BLaER1 treated with 17β-estradiol and CSF1 and Interleukin-3, amounts not matched to agents 10 nM and 100 nM (cell line): ENCODE data around the gene SREK1.
"Not testable (repeated sequence)": the region's sequence is repeated elsewhere in the genome, so short reads cannot be mapped to it uniquely, and the experiment has no call there.

ENCODE experiments used
- H3K27ac ChIP-seq, 11 experiments: shearing (Covaris generic); formaldehyde crosslinking; 2 replicates each; pipeline ENCODE4 v1.8.1; 2022
- H3K27me3 ChIP-seq, 11 experiments: shearing (Covaris generic); formaldehyde crosslinking; 2 replicates each; pipeline ENCODE4 v1.8.1; 2022
- H3K36me3 ChIP-seq, 11 experiments: shearing (Covaris generic); formaldehyde crosslinking; 2 replicates each; pipeline ENCODE4 v1.8.1; 2022
- H3K4me1 ChIP-seq, 10 experiments: shearing (Covaris generic); formaldehyde crosslinking; 2 replicates each; pipeline ENCODE4 v1.8.1; 2022
- H3K4me2 ChIP-seq, 11 experiments: shearing (Covaris generic); formaldehyde crosslinking; 2 replicates each; pipeline ENCODE4 v1.8.1; 2022
- H3K4me3 ChIP-seq, 10 experiments: shearing (Covaris generic); formaldehyde crosslinking; 2 replicates each; pipeline ENCODE4 v1.8.1; 2022
- H3K9ac ChIP-seq, 11 experiments: shearing (Covaris generic); formaldehyde crosslinking; 2 replicates each; pipeline ENCODE4 v1.8.1; 2022
- H3K9me3 ChIP-seq, 11 experiments: shearing (Covaris generic); formaldehyde crosslinking; replicated peaks in 1 of 11; 2 replicates each; pipeline ENCODE4 v1.8.1; 2022
- H4K20me1 ChIP-seq, 11 experiments: shearing (Covaris generic); formaldehyde crosslinking; 2 replicates each; pipeline ENCODE4 v1.8.1; 2022
- Cebpa-rat ChIP-seq, 11 experiments: shearing (Covaris generic); IDR thresholded peaks; 2 replicates each; pipeline ENCODE4 v1.8.1; 2022

The SREK1 gene

GRCh38 chr5:66136053-66136452 lies 8.0 kb upstream of the SREK1 start:
- no peak overlapping the region for H3K27ac ChIP-seq
- TF ChIP-seq Cebpa-rat (IDR thresholded peaks at IDR 0.05): no peak
- H3K4me1 ChIP-seq: peaks cover 0 to 12% (median 0%) of the 10 kb centered on the region in 10 experiments; a peak in 5 of 20 replicates
- no peak overlapping the region for H3K9ac ChIP-seq
- H3K4me2 ChIP-seq: no peak overlapping the region
- no peak overlapping the region for H3K4me3 ChIP-seq
- no peaks in the 10 kb centered on the region for H4K20me1 ChIP-seq
- H3K36me3 ChIP-seq: no peaks in the 10 kb centered on the region
- peaks cover 0 to 5% (median 0%) of the 10 kb centered on the region in 11 experiments; a peak in 2 of 22 replicates for H3K9me3 ChIP-seq
- no peaks in the 10 kb centered on the region for H3K27me3 ChIP-seq

DNA sequence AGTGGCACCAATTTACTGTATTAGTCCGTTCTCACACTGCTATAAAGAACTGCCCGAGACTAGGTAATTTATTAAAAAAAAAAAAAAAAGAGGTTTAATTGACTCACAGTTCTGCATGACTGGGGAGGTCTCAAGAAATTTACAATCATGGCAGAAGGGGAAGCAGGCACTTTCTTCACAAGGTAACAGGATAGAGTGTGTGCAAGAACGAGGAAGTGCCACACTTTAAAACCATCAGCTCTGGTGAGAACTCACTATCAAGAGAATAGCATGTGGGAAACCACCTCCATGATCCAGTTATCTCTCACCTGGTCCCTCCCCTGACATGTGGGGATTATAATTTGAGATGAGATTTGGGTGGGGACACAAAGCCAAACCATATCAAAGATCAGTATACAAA lies 7.2 kb upstream of the SREK1 start:
- H3K9me3 ChIP-seq, H3K9ac ChIP-seq, H3K4me2 ChIP-seq, H3K27ac ChIP-seq, H3K27me3 ChIP-seq, H3K36me3 ChIP-seq, H4K20me1 ChIP-seq, H3K4me3 ChIP-seq: not testable (repeated sequence)
- peaks cover 0 to 12% (median 0%) of the 10 kb centered on the region in 10 experiments; a peak in 5 of 20 replicates for H3K4me1 ChIP-seq

GRCh38 chr5:66138637-66139317 lies 5.3 kb upstream of the SREK1 start:
- Histone ChIP-seq H3K4me3 (no peak overlapping the region), H4K20me1 (no peaks in the 10 kb centered on the region), H3K9me3 (peaks cover 0 to 5% (median 0%) of the 10 kb centered on the region in 11 experiments; a peak in 1 of 22 replicates), H3K9ac (no peak overlapping the region), H3K4me2 (peak overlapping the region in 2 of 11 experiments; percentile 50 to 62; a peak in 4 of 22 replicates), H3K27me3 (no peaks in the 10 kb centered on the region), H3K36me3 (no peaks in the 10 kb centered on the region), H3K4me1 (peaks cover 5 to 22% (median 7%) of the 10 kb centered on the region in 10 experiments; a peak in 19 of 20 replicates), H3K27ac (no peak overlapping the region)
- TF ChIP-seq Cebpa-rat (IDR thresholded peaks at IDR 0.05): no peak

DNA sequence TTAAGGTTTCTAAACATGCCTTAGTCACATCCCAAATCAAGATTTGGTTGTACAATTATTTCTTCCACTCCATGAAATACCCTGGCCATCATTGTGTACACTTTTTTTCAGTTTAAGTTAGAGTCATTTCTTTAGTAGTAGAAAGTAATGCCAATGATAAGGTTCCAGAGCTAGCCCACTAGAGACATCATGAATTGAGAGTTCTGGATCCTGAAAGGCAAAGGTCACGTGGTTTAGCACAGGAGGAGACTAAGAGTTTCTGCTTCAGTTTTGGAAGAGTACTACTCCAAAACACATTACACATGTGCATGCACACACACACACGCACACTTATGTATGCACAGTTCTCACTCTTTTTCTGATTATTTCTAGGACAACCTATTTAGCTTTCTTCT lies 4.8 kb upstream of the SREK1 start:
- Histone ChIP-seq H3K4me1 (peaks cover 5 to 22% (median 7%) of the 10 kb centered on the region in 10 experiments; a peak in 19 of 20 replicates), H3K4me3 (no peak overlapping the region), H3K27ac (no peak overlapping the region), H3K27me3 (no peaks in the 10 kb centered on the region), H3K4me2 (peak overlapping the region in 2 of 11 experiments; percentile 50 to 62; a peak in 2 of 22 replicates), H3K9me3 (peaks cover 0 to 5% (median 0%) of the 10 kb centered on the region in 11 experiments; a peak in 1 of 22 replicates), H3K36me3 (no peaks in the 10 kb centered on the region), H4K20me1 (no peaks in the 10 kb centered on the region), H3K9ac (no peak overlapping the region)
- TF ChIP-seq Cebpa-rat (IDR thresholded peaks at IDR 0.05): no peak

- H3K9me3 ChIP-seq: no peaks in the 10 kb centered on the region
- no peak overlapping the region for H3K27ac ChIP-seq
- peaks cover 20 to 39% (median 26%) of the 10 kb centered on the region in 10 experiments for H3K4me1 ChIP-seq
- H3K36me3 ChIP-seq: peaks cover 0 to 12% (median 0%) of the 10 kb centered on the region in 11 experiments; a peak in 2 of 22 replicates
- H3K4me2 ChIP-seq: 0 out of 22 replicates have a peak overlapping the region, but pooled peaks of 1 of the 11 experiments have one; percentile 89
- peaks cover 0 to 24% (median 16%) of the 10 kb centered on the region in 11 experiments; a peak in 14 of 22 replicates for H4K20me1 ChIP-seq
- no peak overlapping the region for H3K4me3 ChIP-seq
- no peak for TF ChIP-seq Cebpa-rat (IDR thresholded peaks at IDR 0.05)
- H3K27me3 ChIP-seq: no peaks in the 10 kb centered on the region
- no peak overlapping the region for H3K9ac ChIP-seq
These were observed 1.7 kb upstream of the SREK1 start for GRCh38 chr5:66142417-66142816.

- Histone ChIP-seq H3K9ac (peak overlapping the region; percentile 94 to 99 (median 96)), H3K4me2 (peak overlapping the region; percentile 61 to 94 (median 84)), H3K4me1 (peaks cover 20 to 47% (median 31%) of the 10 kb centered on the region in 10 experiments), H3K4me3 (peak overlapping the region; percentile 68 to 82 (median 81)), H3K36me3 (peaks cover 1 to 24% (median 7%) of the 10 kb centered on the region in 11 experiments; a peak in 17 of 22 replicates), H3K27ac (peak overlapping the region; percentile 95 to 99 (median 98)), H3K27me3 (no peaks in the 10 kb centered on the region), H3K9me3 (peaks cover 0 to 6% (median 2%) of the 10 kb centered on the region in 11 experiments; a peak in 12 of 22 replicates), H4K20me1 (peaks cover 0 to 35% (median 27%) of the 10 kb centered on the region in 11 experiments; a peak in 15 of 22 replicates)
- TF ChIP-seq Cebpa-rat (IDR thresholded peaks at IDR 0.05): no peak
These were observed 527 bp upstream of the SREK1 start for GRCh38 chr5:66143473-66144073.

DNA sequence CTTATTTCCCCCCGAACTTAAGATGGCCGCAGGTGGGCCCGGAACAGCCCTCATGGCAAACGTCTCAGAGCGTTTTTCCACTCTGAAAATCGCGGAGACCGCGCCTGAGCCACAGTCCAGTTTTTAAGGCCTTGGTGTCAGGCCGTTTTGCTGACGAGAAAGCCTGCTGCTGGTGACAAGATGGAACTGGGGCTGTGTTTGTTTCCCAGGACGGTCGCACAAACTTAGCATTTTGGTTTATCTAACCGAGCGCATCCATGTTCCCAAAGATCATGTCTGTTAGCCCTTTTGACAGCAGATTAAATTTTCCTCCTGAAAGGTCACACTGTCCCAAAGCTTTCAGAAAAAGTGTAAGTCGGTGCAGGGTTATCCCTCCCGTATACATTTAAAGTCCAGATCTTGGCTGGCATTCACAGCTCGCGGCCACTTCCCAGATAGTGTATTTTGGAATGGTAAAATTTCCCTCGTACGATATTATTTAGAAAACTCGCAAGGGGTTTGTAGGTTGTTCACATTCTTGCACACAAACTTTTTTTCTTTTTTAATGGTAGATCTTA lies 812 bp downstream of the SREK1 start:
- Histone ChIP-seq H3K27ac (peak overlapping the region; percentile 95 to 99 (median 98)), H3K9ac (peak overlapping the region; percentile 94 to 99 (median 96)), H4K20me1 (peaks cover 2 to 45% (median 41%) of the 10 kb centered on the region in 11 experiments; a peak in 15 of 22 replicates), H3K4me1 (peaks cover 20 to 40% (median 31%) of the 10 kb centered on the region in 10 experiments), H3K4me2 (peak overlapping the region; percentile 48 to 92 (median 85)), H3K9me3 (peaks cover 0 to 20% (median 16%) of the 10 kb centered on the region in 11 experiments; a peak in 19 of 22 replicates), H3K4me3 (peak overlapping the region; percentile 68 to 82 (median 81)), H3K27me3 (no peaks in the 10 kb centered on the region), H3K36me3 (peaks cover 10 to 37% (median 20%) of the 10 kb centered on the region in 11 experiments; a peak in 21 of 22 replicates)
- no peak for TF ChIP-seq Cebpa-rat (IDR thresholded peaks at IDR 0.05)

DNA sequence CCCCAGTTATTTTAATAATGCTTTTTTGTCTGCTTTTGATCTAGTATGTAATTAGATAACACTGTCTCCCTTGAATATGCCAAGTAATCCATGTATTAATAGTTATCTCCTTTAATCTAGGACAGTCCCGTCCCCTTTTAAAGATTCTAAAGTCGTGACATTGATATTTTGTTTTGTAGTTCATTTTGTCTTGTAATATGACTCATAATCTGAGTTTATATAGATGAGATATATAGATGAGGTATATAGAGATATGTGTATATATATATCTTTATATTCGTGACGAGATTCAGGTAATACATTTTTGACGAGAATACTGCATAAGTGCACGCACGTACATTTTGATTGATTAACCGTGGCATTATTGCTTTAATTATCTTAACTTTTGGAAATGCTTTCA lies 1.6 kb downstream of the SREK1 start:
- no peaks in the 10 kb centered on the region for H3K27me3 ChIP-seq
- no peak for TF ChIP-seq Cebpa-rat (IDR thresholded peaks at IDR 0.05)

More for the DNA sequence above, 1.6 kb downstream of the SREK1 start:
- H3K4me3 ChIP-seq: peak overlapping the region; percentile 68 to 82 (median 81)
- H4K20me1 ChIP-seq: peaks cover 5 to 53% (median 49%) of the 10 kb centered on the region in 11 experiments; a peak in 16 of 22 replicates
- H3K4me1 ChIP-seq: peaks cover 20 to 40% (median 31%) of the 10 kb centered on the region in 10 experiments
- peak overlapping the region in 10 of 11 experiments; percentile 95 to 99 (median 98); a peak in 19 of 22 replicates for H3K27ac ChIP-seq
- peak overlapping the region; percentile 94 to 99 (median 96); a peak in 20 of 22 replicates for H3K9ac ChIP-seq
- peak overlapping the region; percentile 62 to 92 (median 85) for H3K4me2 ChIP-seq
- H3K36me3 ChIP-seq: peaks cover 17 to 46% (median 29%) of the 10 kb centered on the region in 11 experiments; a peak in 21 of 22 replicates
- peaks cover 0 to 28% (median 24%) of the 10 kb centered on the region in 11 experiments; a peak in 19 of 22 replicates for H3K9me3 ChIP-seq
